Skeletal muscle tissue (tissue), 4 donors: ENCODE data around the gene DCDC2. TPM values are rescaled to one million over a fixed set of nuclear protein-coding genes. Genes with fewer than 3 reads are reported as not detected.
"Not testable (repeated sequence)": the region's sequence is repeated elsewhere in the genome, so short reads cannot be mapped to it uniquely, and the experiment has no call there.

Experiments
- H3K27ac ChIP-seq: one replicate; pipeline ENCODE4 v1.7.0; 2013; ENCODE audit warnings: mild to moderate bottlenecking, low read depth, low read length, inconsistent platforms
- H3K27me3 ChIP-seq, 3 donors: one replicate each; pipeline ENCODE4 v1.7.0; 2013; ENCODE audit warnings: low read length in 3 of 3; ENCODE audit not compliant: control insufficient read depth in 3 of 3, insufficient read depth in 3 of 3
- H3K36me3 ChIP-seq, 3 donors: one replicate each; pipeline ENCODE4 v1.7.0; 2013; ENCODE audit warnings: low read length in 3 of 3; ENCODE audit not compliant: control insufficient read depth in 3 of 3, insufficient read depth in 3 of 3
- H3K4me1 ChIP-seq, 3 donors: one replicate each; pipeline ENCODE4 v1.7.0; 2013; ENCODE audit warnings: low read length in 3 of 3, mild to moderate bottlenecking in 3 of 3; ENCODE audit not compliant: control insufficient read depth in 3 of 3, insufficient read depth in 3 of 3
- H3K4me3 ChIP-seq, 3 donors: one replicate each; pipeline ENCODE4 v1.7.0; 2013; ENCODE audit warnings: low read length in 3 of 3
- H3K9ac ChIP-seq, 3 donors: one replicate each; pipeline ENCODE4 v1.7.0; 2013; ENCODE audit warnings: low read length in 3 of 3, mild to moderate bottlenecking in 3 of 3, moderate library complexity in 2 of 3, low read depth in 1 of 3
- H3K9me3 ChIP-seq, 3 donors: one replicate each; pipeline ENCODE4 v1.7.0; 2013; ENCODE audit warnings: low read length in 3 of 3; ENCODE audit not compliant: control insufficient read depth in 3 of 3
- total RNA-seq: library from RNA; depleted of rRNA; stranded (reverse); fragments of >200 nt; gene quantifications from one replicate; pipeline ENCODE4 v1.2.3, GENCODE V29; 2014
- donor health status: Osteomylitis.

DCDC2 gene
- total RNA-seq, 1 donor from 2014 or later, result not detected

- Histone ChIP-seq H3K9ac (no peak overlapping the region), H3K4me3 (no peak overlapping the region)
Observed at GRCh38 chr6:24329022-24329421, 28.8 kb downstream of the DCDC2 start.

GRCh38 chr6:24327756-24328155 is 30.1 kb downstream of the DCDC2 start:
- Histone ChIP-seq H3K27me3 (no peaks in the 10 kb centered on the region), H3K9ac (no peak overlapping the region), H3K4me3 (no peak overlapping the region), H3K9me3 (no peaks in the 10 kb centered on the region), H3K36me3 (no peaks in the 10 kb centered on the region), H3K27ac (no peak overlapping the region), H3K4me1 (no peaks in the 10 kb centered on the region)

More at GRCh38 chr6:24329022-24329421, 28.8 kb downstream of the DCDC2 start:
- Histone ChIP-seq H3K36me3 (no peaks in the 10 kb centered on the region), H3K9me3 (no peaks in the 10 kb centered on the region), H3K27me3 (no peaks in the 10 kb centered on the region), H3K4me1 (no peaks in the 10 kb centered on the region), H3K27ac (no peak overlapping the region)

GRCh38 chr6:24325978-24326377 is 31.9 kb downstream of the DCDC2 start:
- Histone ChIP-seq H3K27ac (no peak overlapping the region), H3K4me3 (no peak overlapping the region), H3K36me3 (no peaks in the 10 kb centered on the region), H3K9me3 (no peaks in the 10 kb centered on the region), H3K9ac (no peak overlapping the region), H3K4me1 (no peaks in the 10 kb centered on the region), H3K27me3 (no peaks in the 10 kb centered on the region)

GRCh38 chr6:24324617-24325016 is 33.2 kb downstream of the DCDC2 start:
- Histone ChIP-seq H3K9ac (no peak overlapping the region), H3K4me3 (no peak overlapping the region), H3K36me3 (no peaks in the 10 kb centered on the region), H3K27me3 (no peaks in the 10 kb centered on the region), H3K9me3 (no peaks in the 10 kb centered on the region), H3K4me1 (no peaks in the 10 kb centered on the region), H3K27ac (no peak overlapping the region)

- no peaks in the 10 kb centered on the region for H3K9me3 ChIP-seq
- H3K9ac ChIP-seq, result no peak overlapping the region
Observed at GRCh38 chr6:24323632-24324337, 34.1 kb downstream of the DCDC2 start.

GRCh38 chr6:24322924-24323323 is 34.9 kb downstream of the DCDC2 start:
- Histone ChIP-seq H3K36me3 (no peaks in the 10 kb centered on the region), H3K9ac (no peak overlapping the region), H3K27ac (no peak overlapping the region), H3K4me3 (no peak overlapping the region), H3K4me1 (no peaks in the 10 kb centered on the region), H3K27me3 (no peaks in the 10 kb centered on the region), H3K9me3 (no peaks in the 10 kb centered on the region)

More at GRCh38 chr6:24323632-24324337, 34.1 kb downstream of the DCDC2 start:
- Histone ChIP-seq H3K27me3 (no peaks in the 10 kb centered on the region), H3K36me3 (no peaks in the 10 kb centered on the region), H3K4me1 (no peaks in the 10 kb centered on the region), H3K4me3 (no peak overlapping the region), H3K27ac (no peak overlapping the region)

- not testable (repeated sequence) for H3K9me3 ChIP-seq, H3K4me1 ChIP-seq, H3K36me3 ChIP-seq, H3K9ac ChIP-seq, H3K27me3 ChIP-seq, H3K27ac ChIP-seq, H3K4me3 ChIP-seq
Observed at GRCh38 chr6:24322446-24322845, 35.4 kb downstream of the DCDC2 start.

GRCh38 chr6:24321538-24322162 is 36.2 kb downstream of the DCDC2 start:
- Histone ChIP-seq H3K4me1 (no peaks in the 10 kb centered on the region), H3K9ac (no peak overlapping the region), H3K36me3 (no peaks in the 10 kb centered on the region), H3K27me3 (no peaks in the 10 kb centered on the region), H3K4me3 (no peak overlapping the region), H3K27ac (no peak overlapping the region), H3K9me3 (no peaks in the 10 kb centered on the region)

GRCh38 chr6:24313251-24314141 is 44.4 kb downstream of the DCDC2 start:
- Histone ChIP-seq H3K27ac (no peak overlapping the region), H3K4me3 (no peak overlapping the region), H3K9me3 (no peaks in the 10 kb centered on the region), H3K4me1 (no peaks in the 10 kb centered on the region), H3K36me3 (no peaks in the 10 kb centered on the region), H3K27me3 (peaks cover 0 to 4% (median 0%) of the 10 kb centered on the region in 3 donors), H3K9ac (no peak overlapping the region)

GRCh38 chr6:24311775-24312174 is 46.1 kb downstream of the DCDC2 start:
- not testable (repeated sequence) for H3K36me3 ChIP-seq, H3K27me3 ChIP-seq, H3K4me3 ChIP-seq

More at GRCh38 chr6:24311775-24312174, 46.1 kb downstream of the DCDC2 start:
- H3K4me1 ChIP-seq, H3K9me3 ChIP-seq, H3K27ac ChIP-seq, H3K9ac ChIP-seq: not testable (repeated sequence)
